T47D (cell line): ENCODE results near the gene CHST8.

Source experiments
- DNase-seq, 2 experiments: peaks; one replicate each; pipeline versions ENCODE4 v3.0.0 to v3.0.0-alpha.2; 2011 to 2012; ENCODE audit warnings: low read depth in 1 of 2, low spot score in 1 of 2
- JUND ChIP-seq: IDR thresholded peaks from 2 replicates; pipeline ENCODE4 v1.6.1; 2012; ENCODE audit warnings: low read depth
- in situ Hi-C: cut with HindIII; loops from 2 replicates; pipeline ENCODE4 v1.10.0; 2016; ENCODE audit warnings: low sequenced_read_pairs, low pct_unique_long_range_greater_than_20kb

Gene CHST8

DNA sequence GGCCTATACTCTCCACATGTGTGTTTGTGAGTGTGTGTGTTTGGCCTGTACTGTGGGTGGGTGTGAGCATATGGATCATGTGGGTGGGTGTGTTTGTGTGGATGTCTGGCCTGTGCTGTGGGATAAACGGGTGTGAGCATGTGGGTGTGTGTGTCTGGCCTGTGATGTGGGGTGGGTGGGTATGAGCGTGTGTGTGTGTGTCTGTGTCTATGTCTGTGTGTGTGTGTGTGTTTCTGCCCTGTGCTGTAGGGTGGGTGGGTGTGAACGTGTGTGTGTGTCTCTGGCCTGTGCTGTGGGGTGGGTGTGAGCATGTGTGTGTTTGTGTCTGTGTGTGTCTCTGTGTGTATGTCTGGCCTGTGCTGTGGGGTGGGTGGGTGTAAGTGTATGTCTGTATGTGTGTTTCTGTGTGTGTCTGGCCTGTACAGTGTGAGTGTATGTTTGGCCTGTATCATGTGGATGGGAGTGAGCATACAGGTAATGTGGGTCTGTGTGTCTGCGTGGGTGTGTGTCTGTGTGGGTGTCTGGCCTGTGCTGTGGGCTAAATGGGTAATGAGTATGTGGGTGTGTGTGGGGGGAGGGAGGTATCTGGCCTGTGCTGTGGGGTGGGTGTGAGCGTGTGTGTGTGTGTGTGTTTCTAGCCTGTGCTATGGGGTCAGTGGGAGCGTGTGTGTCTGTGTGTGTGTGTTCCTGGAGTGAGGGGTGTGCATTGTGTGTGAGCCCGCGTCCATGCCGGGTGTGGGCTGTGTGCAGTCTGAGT is 154.2 kb downstream of the CHST8 start:
- no peak for TF ChIP-seq JUND
- DNase-seq = no peak
- in situ Hi-C loops = no loop called here

DNA sequence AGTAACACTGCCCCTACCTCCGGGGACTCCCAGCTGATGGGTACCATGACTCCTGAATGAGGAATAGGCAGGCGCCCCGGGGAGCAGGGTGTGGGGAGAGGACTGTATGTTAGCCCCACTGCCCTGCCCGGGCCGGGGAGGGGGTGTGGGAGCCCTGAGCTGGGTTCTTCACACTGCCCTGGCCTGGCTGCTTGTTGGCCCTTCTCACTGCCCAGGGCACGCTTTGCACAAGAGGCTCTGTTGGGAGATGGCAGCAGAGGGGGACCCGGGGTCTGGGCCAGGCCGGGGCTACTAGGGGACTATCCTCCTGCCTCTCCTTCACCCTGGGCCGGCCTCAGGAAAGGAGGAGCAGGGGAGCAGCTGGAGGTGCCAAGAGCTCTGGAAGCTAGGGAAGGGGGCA is 155.6 kb downstream of the CHST8 start:
- in situ Hi-C loops = no loop called here
- TF ChIP-seq JUND = no peak
- no peak for DNase-seq

DNA sequence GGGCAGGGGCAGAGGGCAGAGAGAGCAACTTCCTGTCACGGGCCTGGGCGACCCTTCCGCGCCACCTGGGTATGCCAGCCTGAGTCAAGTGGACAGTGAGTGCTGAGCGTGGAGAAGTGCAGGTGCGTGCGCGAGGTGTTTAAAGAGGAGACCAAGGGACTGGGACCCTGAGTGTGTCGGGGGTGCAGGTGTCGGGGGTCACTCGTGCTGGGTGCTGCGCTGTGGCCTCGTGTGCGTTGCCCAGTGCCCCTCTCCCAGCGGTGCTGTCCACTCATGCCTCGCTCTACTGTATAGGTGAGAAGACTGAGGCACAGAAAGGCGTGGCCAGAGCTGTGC is 156.0 kb downstream of the CHST8 start:
- in situ Hi-C loops = no loop called here
- no peak for TF ChIP-seq JUND
- no peak for DNase-seq

DNA sequence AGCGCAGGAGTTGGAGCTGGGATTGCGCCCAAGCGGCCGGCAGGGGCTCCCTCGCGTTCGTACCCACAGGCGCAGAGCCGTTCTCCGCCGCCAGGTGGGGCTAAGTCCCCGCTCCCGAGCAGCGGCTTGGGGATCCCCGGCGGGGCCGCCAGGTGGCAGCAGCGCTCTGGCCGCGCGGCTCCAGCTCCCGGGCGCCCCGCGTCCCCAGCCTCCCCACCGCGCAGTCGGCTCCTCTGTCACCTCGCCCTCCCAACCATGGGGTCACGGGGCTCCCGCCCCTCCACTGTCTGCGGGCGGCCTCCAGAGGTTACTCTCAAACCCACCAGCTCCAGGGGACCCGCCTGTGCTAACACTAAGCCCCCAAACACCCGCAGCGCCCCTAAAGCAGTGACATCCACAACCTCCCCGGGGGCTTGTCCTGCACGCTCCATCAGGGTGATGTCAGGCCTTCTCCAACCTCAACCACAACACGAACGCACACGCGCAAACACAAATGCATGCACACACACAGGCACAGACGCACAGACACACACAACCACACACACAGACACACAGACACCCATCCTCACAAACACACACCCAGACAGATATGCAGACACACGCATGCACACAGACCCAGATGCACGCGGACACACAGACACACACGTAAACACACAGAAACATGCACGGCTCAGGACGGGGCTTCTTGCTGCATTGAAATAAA is 156.5 kb downstream of the CHST8 start:
- in situ Hi-C loops = no loop called here
- peak; percentile 79 to 81 for DNase-seq
- TF ChIP-seq JUND = no peak

DNA sequence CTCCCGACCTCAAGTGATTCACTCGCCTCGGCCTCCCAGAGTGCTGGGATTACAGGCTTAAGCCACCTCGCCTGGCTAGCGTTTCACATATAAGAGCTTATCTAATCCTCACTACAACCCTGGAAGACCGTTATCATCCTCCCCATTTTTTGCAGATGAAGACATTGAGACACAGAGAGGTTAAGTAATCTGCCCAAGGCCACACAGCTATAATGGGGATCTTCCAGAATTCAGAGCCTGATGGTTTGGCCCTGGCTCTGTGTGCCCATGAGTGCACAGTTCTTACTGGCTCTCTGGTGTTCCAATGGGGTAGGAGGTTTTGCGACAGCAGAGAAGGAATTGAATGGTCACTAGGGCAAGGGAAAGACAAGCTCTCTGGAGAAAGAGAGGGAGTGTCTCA is 158.1 kb downstream of the CHST8 start:
- DNase-seq = no peak
- in situ Hi-C loops = no loop called here

DNA sequence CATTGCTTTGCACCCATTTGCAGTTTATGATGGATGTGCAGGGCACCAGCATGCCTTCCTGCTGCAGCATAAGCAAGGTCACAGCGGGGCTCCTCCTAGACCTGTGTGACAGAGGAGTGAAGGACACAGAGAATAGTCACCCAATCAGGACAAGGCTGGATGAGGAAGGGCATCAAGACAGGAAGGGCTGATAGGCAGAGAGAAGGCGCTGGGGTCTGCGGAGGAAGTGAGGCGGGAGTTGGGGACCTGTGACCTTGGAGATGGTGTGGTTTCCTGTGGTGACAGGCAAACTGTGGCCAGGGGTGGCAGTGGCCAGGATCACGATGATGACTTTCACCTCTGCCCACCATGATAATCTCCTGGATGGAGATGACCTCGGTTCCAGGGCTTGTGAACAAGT is 158.5 kb downstream of the CHST8 start:
- no peak for DNase-seq
- in situ Hi-C loops = no loop called here
- no peak for TF ChIP-seq JUND

More for the DNA sequence above, 158.1 kb downstream of the CHST8 start:
- TF ChIP-seq JUND = no peak

DNA sequence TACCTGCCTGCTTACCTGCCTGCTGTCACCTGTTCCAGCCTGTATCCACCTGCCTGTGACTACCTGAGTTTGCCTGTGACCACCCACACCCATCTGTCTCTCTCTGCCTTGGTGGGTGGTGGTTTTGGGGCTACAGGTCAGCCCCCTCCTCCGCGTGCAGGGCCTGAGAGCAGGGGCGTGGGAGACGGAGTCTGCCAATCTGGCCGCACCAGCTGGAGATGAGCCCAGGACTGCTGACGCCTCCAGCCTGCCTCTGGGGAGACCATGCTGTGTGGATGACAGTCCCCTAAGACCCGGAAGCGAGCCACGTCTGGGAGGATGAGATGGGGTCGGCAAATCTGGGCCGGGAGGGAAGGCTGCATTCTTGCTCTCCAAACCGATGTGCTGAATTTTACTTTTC is 159.0 kb downstream of the CHST8 start:
- DNase-seq = no peak
- in situ Hi-C loops = no loop called here
- TF ChIP-seq JUND = no peak

DNA sequence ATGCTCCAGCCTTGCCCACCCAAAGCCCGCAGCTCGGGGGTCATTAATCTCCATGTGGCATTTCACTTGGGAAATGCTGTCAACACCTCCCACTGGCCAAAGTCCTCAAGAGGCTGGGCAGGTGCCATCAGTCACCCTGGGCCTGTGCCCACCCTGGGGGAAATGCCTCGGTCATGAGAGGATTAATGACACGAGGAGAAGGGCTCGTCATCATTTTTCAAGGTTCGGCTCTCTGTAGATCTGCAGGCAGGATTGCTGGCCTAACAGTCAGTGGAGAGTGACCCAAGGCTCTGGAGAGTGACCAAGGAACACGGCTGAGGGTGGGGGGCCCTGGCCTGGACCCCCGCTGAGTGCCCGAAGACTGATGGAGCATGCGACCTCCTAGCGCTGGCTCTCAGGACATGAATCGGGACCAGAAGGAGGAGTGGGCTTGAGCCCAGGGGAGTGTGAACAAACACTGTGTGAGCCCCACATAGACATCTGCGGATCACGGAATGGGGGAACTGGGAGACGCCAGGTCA is 159.7 kb downstream of the CHST8 start:
- in situ Hi-C loops = no loop called here
- no peak for TF ChIP-seq JUND
- no peak for DNase-seq

DNA sequence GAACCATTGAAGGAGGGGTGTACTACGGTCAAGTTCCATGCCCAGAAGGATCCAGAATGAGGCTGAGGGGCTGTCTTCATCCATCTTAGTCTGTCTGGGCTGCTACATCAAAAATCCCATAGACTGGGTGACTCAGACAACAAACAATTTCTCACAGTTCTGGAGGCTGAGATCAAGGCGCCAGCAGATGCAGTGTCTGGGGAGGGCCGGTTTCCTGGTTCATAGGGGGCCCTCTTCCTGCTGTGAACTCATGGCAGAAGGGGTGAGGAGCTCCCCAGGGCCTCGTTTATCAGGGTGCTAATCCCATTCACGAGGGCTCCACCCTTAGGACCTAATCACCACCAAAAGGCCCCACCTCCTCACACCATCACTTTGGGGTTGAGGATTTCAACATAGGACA is 160.2 kb downstream of the CHST8 start:
- no peak for TF ChIP-seq JUND
- in situ Hi-C loops = no loop called here
- no peak for DNase-seq

DNA sequence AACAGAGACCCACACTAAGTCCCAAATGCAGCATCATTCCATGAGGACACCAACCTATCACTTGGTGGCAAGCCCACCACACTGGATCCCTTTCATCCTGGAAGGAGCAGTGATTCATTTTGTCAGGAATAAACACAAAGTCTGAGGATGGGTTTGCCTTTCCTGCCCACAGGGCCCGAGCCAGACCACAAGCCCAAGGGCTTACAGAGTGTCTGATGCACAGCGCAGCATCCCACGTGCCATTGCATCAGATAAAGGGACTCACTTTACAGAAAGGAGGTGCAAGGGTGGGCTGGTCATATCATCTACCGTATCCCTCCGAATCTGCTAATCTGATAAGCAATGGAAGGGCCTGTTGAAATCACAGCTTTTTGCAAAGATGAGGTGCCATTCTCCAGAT is 162.7 kb downstream of the CHST8 start:
- DNase-seq = no peak
- no peak for TF ChIP-seq JUND
- in situ Hi-C loops = no loop called here

DNA sequence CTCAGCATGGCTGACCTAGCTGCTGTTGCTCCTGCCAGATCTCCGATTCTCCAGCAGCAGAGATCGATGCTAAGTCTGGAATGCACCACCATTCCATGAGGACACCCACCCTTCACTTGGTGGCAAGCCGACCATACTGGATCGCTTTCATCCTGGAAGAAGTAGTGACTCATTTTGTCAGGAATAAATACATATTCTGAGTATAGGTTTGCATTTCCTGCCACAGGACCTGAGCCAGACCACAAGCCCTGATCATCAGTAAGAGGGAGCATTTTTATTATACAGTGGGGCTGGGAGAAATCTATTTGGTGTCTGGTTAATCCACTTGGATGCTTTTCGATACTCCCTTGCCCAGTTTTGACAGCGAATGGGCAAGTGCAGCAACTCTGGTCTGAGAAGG is 164.0 kb downstream of the CHST8 start:
- no peak for TF ChIP-seq JUND
- in situ Hi-C loops = no loop called here
- no peak for DNase-seq

DNA sequence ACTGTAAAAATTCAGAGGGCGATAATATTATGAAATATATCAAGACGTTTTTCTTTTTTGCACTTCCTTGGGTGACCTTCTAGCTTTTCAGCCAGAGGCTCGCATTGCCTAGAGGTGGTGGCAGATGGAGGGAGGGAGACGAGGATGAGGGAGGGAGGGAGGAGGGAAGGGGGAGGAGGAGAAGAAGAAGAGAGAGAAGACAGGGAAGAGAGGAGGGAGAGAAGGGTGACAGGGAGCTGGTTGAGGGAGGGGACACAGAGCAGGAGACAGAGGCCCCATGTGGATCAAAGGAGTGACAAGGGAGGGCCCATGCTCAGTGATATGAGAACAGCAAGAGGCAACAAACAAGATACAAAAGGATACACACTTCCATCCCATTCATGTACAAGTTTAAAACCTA is 166.9 kb downstream of the CHST8 start:
- no peak for TF ChIP-seq JUND
- in situ Hi-C loops = no loop called here
- no peak for DNase-seq

DNA sequence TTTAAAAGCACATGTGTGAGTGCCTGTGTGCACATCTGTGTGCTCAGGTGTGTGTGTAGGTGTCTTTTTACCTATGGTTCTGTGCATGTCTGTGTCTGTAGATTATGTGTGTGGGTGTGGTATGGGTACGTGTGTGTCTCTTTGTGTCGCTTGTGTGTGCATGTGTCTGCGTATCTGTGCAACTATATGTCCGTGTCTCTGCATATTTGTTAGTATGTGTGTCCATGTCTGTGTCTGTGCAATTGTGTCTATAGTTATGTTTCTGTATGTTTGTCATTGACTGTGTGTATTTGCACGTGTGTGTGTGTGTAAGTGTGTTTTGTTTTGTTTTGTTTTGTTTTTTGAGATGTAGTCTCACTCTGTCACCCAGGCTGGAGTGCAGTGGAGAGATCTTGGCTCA is 167.6 kb downstream of the CHST8 start:
- no peak for DNase-seq
- no peak for TF ChIP-seq JUND
- in situ Hi-C loops = no loop called here
